Measurements from ENCODE around the gene POP4. TPM values are rescaled to one million over a fixed set of nuclear protein-coding genes. Genes with fewer than 3 reads are reported as not detected.

The POP4 gene
- total RNA-seq, 1 donor from 2014 or later = 48.4 TPM

DNA sequence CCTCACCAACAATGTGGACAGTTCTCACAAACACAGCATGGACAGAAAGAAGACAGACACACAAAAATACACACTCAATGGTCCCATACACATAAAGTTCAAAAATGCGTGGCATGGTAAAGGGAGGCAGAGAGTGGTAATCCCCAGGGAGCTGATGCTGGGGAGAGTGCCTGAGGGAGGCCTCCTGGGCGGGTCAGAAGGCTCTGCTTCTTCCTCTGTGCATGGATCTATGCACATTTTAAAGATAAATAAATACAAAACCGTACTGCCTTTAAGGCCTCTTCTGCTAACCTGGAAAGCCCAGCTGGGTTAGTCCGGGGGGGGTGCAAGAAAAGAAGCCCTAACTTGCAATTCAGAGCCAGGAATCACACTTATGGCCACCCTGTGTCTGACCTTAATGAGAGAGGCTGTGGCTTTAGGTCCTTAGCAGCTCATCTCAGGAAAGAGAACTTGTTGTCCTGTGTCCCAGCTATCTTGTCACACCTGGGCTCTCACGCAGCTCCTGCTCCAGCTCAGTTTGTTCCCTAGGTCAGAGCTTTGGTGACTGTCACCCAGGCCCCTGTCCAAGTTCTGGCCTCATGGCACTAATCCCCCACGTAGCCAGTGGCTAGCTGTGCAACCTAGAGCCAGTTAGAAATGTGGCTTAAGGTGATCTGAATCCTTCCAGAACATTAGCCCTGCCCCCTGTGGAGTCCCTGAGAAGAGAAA lies 28.5 kb downstream of the POP4 start:
- Mint-ChIP-seq H3K36me3 (no peaks in the 10 kb centered on the region), H3K27ac (no peak overlapping the region), H3K9me3 (no peaks in the 10 kb centered on the region), H3K4me3 (no peak overlapping the region), H3K4me1 (ENCODE audit: unreplicated experiment) (peaks cover 5% of the 10 kb centered on the region), H3K27me3 (no peaks in the 10 kb centered on the region)
- TF ChIP-seq CTCF (conservative IDR thresholded peaks at IDR 0.05) = no peak
- no peak for DNase-seq (ENCODE audit: extremely low spot score, unreplicated experiment)

GRCh38 chr19:29635963-29636362 lies 29.9 kb downstream of the POP4 start:
- H3K4me3 Mint-ChIP-seq = no peak overlapping the region
- no peaks in the 10 kb centered on the region for H3K27me3 Mint-ChIP-seq
- peaks cover 5% of the 10 kb centered on the region for H3K4me1 Mint-ChIP-seq (ENCODE audit: unreplicated experiment)
- DNase-seq (ENCODE audit: extremely low spot score, unreplicated experiment) = no peak
- no peak for TF ChIP-seq CTCF (conservative IDR thresholded peaks at IDR 0.05)
- no peak overlapping the region for H3K27ac Mint-ChIP-seq
- no peaks in the 10 kb centered on the region for H3K9me3 Mint-ChIP-seq
- H3K36me3 Mint-ChIP-seq = no peaks in the 10 kb centered on the region

DNA sequence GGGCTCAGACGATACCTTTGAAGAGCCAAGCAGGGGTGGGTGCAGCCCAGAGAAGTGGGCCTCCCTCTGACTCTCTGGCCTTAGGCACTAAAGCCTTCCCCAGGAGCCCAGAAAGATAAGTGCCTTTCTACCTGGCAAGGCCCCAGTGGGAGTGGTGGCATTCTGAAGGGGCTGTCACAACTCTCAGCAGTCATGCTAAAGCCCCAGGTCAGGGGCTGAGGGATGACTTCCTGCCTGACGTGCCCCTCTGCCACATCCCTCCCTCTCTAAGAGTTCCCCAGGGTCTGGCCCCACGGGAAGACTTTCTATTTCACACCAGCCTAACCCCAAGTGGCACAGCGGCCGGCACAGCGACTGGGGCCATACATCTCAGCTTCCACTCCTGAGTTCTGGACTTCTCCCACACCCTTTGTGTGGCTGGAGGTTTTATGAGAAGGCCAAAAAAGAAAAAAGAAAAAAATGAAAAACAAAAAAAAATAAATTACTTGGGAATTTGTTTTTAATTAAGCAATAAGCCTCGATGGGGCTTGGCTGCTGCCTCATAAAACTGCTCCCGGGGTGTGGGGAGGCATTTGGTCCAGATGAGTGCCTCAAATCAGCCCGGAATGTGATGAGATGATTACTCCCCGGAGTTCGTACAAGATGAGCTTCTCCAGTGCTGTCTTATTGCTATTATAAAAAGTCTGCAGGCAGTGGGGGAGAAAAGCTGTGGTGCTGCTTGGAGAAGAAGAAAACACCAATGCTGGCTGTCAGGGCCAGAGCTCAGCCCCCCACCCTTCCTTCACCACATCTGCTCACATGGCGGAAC lies 30.7 kb downstream of the POP4 start:
- H3K36me3 Mint-ChIP-seq = no peaks in the 10 kb centered on the region
- no peaks in the 10 kb centered on the region for H3K9me3 Mint-ChIP-seq
- H3K4me1 Mint-ChIP-seq (ENCODE audit: unreplicated experiment) = peaks cover 5% of the 10 kb centered on the region
- no peaks in the 10 kb centered on the region for H3K27me3 Mint-ChIP-seq
- no peak overlapping the region for H3K4me3 Mint-ChIP-seq
- no peak for DNase-seq (ENCODE audit: extremely low spot score, unreplicated experiment)
- no peak for TF ChIP-seq CTCF (conservative IDR thresholded peaks at IDR 0.05)
- no peak overlapping the region for H3K27ac Mint-ChIP-seq

- H3K27ac Mint-ChIP-seq = no peak overlapping the region
- no peaks in the 10 kb centered on the region for H3K9me3 Mint-ChIP-seq
- no peaks in the 10 kb centered on the region for H3K27me3 Mint-ChIP-seq
- H3K4me3 Mint-ChIP-seq = no peak overlapping the region
- no peaks in the 10 kb centered on the region for H3K36me3 Mint-ChIP-seq
- no peak for TF ChIP-seq CTCF (conservative IDR thresholded peaks at IDR 0.05)
- peaks cover 5% of the 10 kb centered on the region for H3K4me1 Mint-ChIP-seq (ENCODE audit: unreplicated experiment)
- no peak for DNase-seq (ENCODE audit: extremely low spot score, unreplicated experiment)
Measured at GRCh38 chr19:29639086-29639485, 33.0 kb downstream of the POP4 start.

DNA sequence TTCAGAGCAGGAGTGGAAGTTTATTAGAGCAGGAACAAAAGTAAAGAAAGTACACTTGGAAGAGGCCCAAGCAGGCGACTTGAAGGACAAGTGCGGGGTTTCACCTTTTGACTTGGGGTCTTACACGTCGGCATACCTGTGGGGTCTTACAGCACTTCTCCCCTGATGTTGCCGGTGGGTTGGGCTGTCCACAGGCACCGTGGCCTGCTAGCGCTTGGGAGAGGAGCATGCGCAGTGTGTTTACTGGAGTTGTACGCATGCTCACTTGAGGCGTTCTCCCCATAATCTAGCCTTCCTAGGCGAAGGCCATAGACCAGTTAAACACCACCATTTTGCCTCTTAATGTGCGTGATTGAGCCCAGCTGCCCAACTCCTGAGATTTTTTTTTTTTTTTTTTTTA lies 34.1 kb downstream of the POP4 start:
- H3K4me3 Mint-ChIP-seq = no peak overlapping the region
- peaks cover 5% of the 10 kb centered on the region for H3K4me1 Mint-ChIP-seq (ENCODE audit: unreplicated experiment)
- H3K27ac Mint-ChIP-seq = no peak overlapping the region
- DNase-seq (ENCODE audit: extremely low spot score, unreplicated experiment) = no peak
- no peak for TF ChIP-seq CTCF (conservative IDR thresholded peaks at IDR 0.05)
- H3K27me3 Mint-ChIP-seq = peaks cover 3% of the 10 kb centered on the region
- no peaks in the 10 kb centered on the region for H3K9me3 Mint-ChIP-seq
- H3K36me3 Mint-ChIP-seq = no peaks in the 10 kb centered on the region

Measured in type B pancreatic cell (in vitro differentiated cells).